ENCODE data around the gene EPS8L3.
"Not testable (repeated sequence)": the region's sequence is repeated elsewhere in the genome, so short reads cannot be mapped to it uniquely, and the experiment has no call there.

The EPS8L3 gene

DNA sequence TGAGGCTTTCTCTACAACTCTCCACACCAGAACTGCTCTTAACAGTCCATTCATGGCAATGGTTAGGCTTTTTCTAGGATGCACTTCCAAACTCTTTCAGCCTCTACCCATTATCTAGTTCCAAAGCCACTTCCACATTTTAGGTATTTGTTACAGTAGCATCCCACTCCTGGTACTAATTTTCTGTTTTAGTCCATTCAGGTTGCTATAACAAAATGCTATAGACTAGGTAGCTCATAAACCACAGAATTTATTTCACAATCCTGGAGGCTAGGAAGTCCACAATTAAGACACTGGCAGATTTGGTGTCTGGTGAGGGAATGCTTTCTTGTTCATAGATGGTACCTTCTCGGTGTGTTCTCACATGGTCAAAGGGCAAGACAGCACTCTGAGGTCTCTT, 17.3 kb upstream of the EPS8L3 start:
- no peak for DNase-seq (ENCODE audit: low read depth in 2 of 2)

DNA sequence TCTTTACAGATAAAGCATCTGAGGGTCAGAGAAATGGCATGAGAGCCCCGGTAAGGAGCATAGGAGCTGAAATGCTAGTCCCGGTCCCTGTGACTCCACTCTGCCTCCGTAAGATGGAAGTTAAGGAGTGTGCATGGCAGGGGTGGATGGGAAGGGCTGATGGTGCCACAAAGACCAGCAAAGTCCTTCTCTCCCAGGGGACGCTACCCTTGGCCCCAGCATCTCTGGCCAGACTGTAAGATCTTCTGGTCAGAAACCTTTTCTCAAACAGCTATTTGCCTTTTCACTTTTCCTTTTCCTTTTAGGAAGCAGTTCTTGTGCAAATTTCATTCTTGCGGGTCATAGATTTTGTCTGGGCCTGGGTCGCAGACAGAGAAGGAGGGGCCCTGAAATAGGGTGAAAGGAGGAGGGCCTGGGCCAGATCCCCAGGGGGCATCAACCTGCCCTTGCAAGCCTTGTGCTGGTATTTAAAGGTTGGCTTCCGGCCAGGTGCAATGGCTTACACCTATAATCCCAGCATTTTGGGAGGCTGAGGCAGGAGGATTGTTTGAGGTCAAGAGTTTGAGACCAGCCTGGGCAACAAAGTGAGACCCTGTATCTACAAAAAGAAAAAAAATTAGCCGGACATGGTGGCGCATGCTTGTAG, 14.4 kb upstream of the EPS8L3 start:
- no peak for DNase-seq (ENCODE audit: low read depth in 2 of 2)

DNA sequence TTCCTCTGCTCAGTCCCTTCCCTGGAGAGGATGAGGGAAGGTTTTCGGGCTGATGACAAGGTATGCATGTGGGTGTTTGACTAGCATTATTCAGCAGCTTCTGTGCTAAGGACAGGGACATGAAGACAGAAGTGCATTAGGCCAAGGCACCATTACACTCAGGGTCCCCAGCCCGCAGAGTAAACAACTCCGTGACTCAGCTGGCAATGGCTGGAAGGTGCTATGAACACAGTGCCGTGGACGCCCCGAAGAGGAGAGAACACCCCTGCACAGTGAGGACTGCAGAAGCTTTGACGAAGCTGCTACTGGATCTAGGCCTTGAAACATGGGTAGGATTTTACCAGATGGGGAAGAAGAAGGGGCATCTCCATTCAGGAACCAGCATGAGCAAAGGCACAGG, 13.7 kb upstream of the EPS8L3 start:
- no peak for DNase-seq (ENCODE audit: low read depth in 2 of 2)

DNA sequence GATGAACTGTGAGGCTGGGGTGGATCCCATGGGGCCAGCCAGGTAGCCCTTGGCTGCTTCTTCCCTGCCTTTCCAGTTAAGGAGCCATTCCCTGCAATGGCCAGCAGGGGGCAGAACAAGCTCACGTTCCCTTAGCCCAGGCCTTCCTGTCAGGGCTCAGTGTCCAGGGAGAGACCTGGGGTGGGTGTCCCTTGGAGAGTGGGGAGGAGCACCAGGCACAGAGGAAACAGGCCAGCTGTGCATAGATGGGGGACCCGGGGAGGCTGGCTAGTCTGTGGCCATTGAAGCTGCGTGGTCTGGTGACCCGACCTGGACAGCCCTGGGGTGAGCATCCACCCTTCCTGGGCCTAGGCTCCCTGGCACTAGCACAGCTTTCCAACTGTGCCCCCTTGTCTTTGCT, 13.2 kb upstream of the EPS8L3 start:
- DNase-seq (ENCODE audit: low read depth in 2 of 2): peak; percentile 66 to 68

DNA sequence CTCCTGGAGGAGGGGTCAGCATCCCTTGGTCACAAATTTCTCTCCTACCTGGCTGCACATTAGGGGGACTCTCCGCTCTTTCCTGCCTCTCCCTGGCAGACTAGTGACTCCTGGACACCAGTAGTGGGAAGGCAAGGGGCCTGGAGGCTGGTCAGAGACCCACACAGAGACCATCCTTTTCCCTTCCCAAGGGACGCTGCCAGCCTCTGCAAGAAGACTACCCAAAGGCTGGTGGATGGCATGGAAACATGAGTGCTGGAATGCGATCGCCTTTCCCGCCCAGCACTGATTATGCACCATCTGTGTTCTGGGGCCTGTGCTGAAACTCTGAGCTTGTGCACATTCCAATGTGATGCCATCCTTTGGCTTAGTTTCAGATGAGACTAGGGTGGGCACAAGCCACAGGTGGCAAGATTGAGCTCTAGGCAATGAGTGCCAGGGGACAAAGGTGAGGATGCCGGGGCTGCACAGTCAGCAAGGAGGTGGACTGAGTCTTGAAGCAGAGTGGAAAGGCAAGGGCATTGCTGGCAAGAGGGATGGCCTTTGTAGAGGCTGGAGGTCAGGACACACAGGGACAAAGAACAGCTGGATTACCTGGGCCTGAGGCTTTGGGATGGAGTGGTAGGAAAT, 12.6 kb upstream of the EPS8L3 start:
- DNase-seq (ENCODE audit: low read depth in 2 of 2): no peak

DNA sequence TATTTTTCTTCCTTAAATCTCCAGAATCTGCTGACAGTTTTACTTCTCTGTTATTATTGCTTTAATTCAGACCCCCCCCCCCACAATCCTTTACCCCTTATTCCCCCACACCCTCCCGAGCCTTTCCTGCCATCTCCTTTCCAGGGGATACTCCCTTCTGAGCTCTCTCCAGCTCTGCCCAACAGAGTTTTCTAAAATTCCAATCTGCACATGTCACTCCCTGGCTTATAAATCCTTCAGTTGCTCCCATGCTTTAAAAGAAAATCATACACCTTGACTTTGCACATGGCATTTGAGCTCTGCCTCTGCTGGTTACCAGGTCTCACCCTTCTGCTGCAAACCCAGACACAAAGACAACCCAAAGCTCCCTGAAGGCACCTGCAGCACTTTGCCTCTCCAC, 11.7 kb upstream of the EPS8L3 start:
- DNase-seq (ENCODE audit: low read depth in 2 of 2): no peak

DNA sequence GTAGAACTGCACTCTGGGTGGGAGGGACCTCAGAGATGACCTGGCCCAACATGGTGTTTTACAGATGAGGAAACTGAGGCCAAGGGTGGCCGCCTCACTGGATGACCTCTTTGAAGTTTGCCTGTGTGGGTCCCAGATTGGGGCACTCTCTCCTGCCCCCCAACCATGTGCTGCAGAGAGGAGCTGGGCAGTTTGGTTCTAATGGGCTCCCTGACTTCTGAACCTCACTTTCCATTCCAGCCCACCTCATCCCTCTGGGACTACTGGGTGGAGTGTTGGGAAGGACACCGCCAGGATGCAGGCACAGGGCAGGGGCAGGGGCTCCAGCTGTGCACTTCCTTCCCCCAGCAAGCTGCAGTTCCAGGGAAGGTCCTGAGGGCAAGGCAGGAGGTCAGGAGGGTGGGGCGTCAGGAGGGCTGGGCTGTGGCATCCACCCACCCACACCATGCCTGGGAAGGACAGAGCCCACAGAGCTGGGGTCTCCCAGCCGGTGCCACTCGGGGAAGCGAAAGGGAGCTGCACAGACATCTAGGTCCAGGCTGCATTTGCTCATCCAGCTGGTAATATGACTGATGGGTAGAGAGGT, 10.3 kb upstream of the EPS8L3 start:
- no peak for DNase-seq (ENCODE audit: low read depth in 2 of 2)

DNA sequence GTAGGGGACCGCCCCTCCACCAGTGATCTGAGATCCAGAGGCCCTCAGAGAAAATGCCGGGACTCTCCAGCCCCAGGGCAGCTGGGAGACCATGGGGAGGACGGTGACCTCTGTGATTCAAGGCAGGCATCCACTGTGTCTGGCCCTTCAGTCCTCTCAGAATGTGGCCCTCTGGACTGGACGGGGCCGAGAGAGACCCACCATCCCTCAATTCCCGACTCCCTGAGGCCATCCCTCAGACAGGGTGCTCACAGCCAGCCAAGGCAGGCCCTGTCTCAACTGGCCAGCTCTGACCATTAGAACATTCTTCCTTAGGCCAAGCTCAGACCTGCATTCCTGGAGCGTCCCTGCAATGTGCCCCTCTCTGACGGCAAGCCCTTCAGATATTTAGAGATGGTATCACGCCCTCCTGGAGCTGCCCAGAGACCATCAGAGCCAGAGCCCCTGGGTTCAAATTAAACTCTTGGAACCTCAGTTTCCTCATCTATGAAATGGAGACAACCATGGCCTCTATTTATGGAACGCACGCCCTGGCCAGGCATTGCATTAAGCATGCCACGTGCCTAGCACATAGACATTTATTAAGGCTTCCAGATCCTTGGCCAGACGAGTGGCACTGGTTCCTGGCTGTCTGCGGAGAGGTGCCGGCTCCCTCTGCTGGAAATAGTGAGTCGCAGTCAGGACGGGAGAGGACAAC, 9.6 kb upstream of the EPS8L3 start:
- DNase-seq (ENCODE audit: low read depth in 2 of 2): peak; percentile 45 to 54

DNA sequence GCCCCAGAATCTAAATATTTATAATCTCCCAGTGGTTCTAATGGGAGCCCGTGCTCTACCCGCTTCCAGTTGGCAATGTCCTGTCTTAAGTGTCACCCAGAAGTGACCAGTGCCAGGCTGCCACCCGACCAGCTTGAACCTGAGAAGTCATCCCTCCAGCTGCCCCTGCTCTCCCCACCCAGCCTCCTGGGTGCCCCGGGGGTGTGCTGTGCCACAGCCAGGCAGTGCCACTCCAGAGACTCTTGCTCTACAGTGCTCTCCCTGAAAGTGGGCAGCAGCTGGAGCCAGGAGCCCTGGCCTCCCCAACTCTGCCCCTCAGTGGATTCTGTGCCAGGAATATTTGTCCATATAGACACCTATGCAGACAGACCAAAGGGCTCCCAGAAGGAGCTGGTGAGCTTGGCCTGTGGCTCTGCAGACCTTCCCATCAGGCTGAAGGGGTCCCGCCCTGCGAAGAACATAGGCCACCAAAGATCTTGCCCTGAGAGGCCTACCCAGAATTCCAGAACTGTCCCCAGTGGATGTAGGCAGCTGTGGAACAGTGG, 9.0 kb upstream of the EPS8L3 start:
- no peak for DNase-seq (ENCODE audit: low read depth in 2 of 2)

DNA sequence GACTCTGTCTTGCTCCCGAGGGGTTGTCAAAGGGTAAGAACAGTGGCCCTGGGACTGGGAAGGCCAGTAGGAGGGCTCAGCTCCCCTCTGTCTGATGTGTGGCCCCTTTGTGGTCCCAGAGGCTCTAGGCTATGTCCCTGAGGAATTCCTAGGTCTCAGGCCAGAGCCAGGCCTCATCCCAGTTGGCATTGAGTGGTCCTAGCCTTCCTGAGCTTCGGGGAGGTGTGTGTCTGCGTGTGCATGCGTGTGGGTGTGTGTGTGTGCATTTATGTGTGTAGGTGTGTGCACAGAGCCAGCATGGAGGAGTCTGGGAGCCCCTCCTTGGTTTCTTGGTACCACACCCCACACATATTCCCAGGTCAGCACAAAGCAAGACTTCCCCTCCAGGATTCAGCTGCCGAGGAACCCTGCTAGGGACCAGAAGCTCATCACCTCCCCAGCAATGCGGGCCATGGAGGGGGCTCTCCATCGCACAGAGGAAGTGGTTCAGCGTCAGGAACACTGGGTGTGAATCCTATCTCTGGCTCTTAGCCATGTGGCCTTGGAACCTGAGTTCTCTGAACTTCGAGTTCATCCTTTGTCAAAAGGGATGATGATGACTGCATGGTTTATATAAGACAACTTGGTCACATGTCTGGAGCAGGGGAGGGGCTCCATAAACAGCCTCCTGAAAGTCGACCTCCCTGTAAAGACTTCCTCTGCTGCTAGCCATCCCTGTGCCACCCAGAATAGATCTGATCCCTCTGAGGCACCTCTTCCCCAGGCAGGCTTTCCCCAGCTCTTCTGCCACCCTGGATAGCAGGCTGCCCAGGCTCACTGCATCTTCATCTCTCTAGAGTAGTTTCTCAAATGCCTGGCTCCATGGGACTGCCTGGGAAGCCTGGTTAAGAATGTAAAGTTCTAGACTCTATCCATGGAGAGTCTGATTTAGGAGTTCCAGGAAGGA, 8.3 kb upstream of the EPS8L3 start:
- no peak for DNase-seq (ENCODE audit: low read depth in 2 of 2)

DNA sequence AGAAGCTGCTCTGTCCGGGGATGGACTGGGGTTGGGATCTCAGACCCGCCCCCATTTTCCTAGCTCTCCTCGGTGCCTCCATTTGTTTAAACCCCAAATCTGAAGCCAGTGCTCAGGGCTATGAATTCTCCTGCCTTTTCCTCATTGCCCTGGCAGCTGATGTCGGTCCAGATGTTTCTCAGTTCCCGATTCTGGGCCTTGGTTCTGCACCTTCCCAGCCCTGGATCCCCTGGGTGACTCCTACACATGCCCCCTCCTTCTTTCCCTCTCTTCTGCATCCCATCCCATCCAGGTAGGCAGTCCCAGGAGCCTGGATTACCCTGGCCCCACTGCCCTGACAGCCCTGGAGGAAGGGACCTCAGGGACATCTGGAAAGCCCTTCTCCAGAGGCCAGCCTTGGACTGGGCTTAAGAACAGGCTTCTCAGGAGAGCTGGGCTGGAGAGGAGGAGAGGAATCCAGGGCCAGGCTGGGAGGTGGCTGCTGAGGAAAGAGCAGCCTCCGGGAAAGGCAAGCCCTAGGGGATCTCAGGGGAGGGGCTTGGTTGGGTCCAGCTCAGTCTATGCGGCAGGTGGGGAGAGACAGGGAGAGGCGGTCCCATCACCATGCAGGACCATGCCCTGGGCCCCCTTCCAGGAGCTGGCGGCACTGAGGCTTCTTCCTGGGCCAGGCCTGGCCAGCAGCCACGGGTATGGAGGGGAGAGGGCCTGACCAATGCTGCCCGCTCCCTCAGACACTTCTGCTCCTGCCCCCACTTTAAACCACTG, 6.8 kb upstream of the EPS8L3 start:
- DNase-seq (ENCODE audit: low read depth in 2 of 2): no peak

DNA sequence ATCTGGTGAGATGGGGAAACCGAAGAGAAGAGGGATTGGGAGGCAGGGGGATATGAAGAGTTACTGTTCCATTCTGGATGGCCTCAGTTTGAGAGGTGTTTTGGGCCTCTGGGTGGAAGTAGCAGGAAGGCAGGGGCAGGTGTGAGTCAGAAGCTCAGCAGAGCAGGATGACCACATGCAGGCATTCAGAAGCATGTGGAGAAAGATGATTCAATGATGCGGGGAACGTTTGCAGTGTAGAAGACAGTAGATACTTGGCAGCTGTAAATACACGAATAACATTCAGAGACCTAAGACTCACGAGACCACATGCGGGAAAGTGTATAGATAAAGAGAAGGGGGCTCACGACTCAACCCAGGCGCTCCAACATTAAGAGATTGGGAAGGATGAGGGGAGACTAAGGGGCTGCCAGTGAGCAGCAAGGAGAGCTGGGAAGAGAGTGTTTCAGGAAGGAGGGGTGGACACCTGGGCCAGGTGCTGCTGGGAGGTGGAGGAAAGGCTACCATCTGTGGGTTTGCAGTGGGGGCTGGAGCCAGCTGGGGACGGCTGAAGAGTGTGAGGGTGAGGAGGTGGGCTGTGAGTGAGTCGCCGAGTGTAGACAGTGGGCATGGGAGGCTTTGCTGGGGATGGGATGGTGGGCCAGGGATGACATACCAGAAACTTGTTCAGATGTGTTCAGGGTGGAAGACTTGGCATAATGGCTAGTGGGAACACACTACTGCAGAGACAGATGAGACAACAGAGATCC, 5.8 kb upstream of the EPS8L3 start:
- DNase-seq (ENCODE audit: low read depth in 2 of 2): no peak

DNA sequence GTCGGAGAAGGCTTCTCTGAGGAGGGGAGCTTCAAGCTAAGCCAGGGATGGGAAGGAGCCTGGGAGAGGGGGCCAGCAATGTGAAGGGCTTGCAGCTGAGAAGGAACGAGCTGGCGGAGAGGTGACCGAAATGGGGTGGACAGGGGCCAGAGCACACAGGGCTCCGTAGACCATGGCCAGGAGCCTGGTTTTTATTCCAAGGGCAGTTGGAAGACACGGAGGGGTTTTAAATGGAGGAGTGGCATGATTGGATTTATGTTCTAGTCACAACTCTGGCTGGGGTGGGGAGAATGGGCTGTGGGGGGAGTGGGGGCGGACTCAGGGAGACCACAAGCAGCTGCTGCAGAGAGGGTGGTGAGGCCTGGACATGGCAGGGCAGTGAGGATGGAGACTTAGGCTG, 5.1 kb upstream of the EPS8L3 start:
- no peak for DNase-seq (ENCODE audit: low read depth in 2 of 2)

DNA sequence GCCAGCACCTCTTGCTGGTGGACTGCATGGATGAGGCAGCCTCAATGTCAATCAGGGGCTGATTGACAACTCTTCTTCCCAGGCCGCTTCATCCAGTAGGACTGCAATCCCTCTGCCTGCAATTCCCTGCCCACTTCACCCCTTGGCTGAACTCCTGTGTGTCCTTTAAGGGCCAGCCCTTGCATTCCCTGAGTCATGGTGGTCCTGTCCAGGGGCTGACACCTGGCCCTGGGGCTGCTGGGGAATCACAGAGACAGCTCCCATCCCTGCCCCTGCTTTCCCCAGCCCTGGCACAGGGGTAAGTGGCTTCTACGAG, 4.6 kb upstream of the EPS8L3 start:
- no peak for DNase-seq (ENCODE audit: low read depth in 2 of 2)

DNA sequence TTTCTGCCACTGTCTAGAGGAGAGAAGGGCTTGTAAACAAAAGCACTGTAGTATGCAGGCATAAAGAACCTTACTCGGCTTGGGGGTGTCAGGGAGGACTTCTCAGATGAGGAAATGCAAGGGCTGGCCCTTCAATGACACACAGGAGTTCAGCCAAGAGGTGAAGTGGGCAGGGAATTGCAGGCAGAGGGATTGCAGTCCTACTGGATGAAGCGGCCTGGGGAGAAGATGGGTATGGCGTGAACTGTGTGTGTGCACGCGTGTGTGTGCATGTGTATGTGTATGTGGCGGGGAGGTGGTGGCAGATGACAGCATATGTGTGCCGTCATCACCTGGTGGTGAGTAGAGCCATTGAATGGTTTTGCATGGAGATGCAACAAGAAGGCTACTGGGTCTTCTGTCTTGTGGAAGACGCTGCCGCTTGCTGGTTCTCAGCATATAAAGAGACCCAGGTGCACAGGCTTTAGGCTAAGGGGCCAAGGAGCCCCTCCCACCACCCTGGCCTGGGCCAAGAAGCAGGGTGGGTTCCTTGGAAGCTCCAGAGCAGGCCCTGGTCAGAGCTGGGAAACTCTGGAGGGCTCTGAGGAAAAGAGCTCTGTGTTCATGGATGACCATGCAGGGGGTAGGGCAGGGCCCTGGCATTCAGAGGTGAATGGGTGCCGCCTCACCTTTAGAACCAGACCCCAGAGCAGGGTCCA, 4.1 kb upstream of the EPS8L3 start:
- no peak for DNase-seq (ENCODE audit: low read depth in 2 of 2)

DNA sequence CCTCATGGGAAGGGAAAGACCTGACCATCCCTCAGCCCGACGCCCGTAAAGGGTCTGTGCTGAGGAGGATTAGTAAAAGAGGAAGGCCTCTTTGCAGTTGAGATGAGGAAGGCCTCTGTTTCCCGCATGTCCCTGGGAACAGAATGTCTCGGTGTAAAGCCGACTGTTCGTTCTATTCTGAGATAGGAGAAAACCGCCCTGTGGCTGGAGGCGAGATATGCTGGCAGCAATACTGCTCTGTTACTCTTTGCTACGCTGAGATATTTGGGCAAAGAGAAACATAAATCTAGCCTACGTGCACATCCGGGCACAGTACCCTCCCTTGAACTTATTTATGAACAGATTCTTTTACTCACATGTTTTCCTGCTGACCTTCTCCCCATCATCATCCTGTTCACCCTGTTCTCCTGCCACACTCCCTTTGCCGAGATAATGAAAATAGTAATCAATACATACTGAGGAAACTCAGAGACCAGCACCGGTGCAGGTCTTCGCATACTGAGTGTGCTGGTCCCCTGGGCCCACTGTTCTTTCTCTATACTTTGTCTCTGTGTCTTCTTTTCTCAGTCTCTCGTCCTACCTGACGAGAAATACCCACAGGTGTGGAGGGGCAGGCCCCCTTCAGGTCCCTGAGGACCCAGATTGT, 3.4 kb upstream of the EPS8L3 start:
- not testable (repeated sequence) for DNase-seq (ENCODE audit: low read depth in 2 of 2)

DNA sequence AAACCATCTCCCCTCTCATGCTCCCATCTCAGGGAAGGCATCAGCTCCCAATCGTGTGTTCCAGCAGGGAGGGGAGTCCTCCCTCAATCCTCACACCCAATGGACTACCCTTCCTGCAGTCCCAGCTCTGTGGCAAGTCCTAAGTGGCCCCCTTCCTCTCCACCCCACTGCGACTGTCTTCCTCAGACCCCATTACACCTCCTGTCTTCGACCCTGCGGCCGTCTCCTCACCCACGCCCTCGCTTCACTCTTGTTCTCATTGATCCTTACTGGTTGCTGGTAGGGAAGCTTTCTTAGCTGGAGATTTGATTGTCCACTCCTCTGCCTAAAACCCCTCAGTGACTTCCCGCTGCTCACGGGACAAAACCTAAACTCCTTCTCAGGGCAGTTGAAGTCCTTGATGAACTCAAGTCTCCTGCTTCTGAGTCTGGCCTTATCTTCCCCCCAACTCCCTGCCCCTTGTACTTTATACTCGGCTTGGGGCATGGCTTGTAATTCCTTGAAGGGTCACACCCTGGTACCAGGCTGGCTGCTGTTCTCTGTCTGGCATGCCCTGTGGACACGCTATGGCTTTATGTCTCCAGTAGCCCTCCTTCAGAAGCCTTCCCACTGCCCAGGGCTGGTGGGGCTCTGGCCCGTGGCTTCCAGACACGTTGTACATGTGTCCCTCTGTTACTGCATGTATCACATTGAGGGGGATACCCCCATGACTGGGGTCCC, 2.3 kb upstream of the EPS8L3 start:
- DNase-seq (ENCODE audit: low read depth in 2 of 2): no peak

DNA sequence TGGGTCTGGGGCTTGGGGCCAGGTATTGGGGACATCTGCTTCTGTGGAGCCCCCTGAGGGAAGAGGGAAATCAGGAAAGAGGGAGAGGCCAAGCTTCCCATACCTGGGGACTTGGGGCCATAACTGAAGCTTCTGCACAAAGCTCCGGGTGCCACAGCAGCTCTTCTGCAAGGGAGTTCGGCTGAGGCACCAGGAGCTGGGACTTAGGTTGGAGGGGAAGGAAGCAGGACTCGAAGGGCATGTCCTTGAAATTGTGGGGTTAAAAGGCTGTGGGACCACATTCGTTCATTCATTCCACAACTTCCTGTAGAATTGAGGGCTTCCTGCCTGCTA, 1.7 kb upstream of the EPS8L3 start:
- DNase-seq (ENCODE audit: low read depth in 2 of 2): no peak

Measured in activated CD4-positive, alpha-beta T cell treated with anti-CD3 and anti-CD28 coated beads for 24 hours (primary cell).